BJ (cell line): ENCODE results near the gene ZMAT2. TPM values are rescaled to one million over a fixed set of nuclear protein-coding genes. Genes with fewer than 3 reads are reported as not detected.
"Not testable (repeated sequence)": the region's sequence is repeated elsewhere in the genome, so short reads cannot be mapped to it uniquely, and the experiment has no call there.

Experiments used
- CTCF ChIA-PET: fragments of 350-600 bp; formaldehyde crosslinking; extraction: SDS; loops from one replicate; lab custom pipeline; 2021; ENCODE audit warnings: antibody characterized with exemption, inconsistent platforms; lab: Yijun Ruan, JAX
- POLR2A ChIA-PET: fragments of 300-600 bp; sonication (Branson Sonifier 250); formaldehyde crosslinking; extraction: SDS; loops from one replicate; lab custom pipeline; 2021; ENCODE audit warnings: antibody characterized with exemption; lab: Charles Lee
- DNase-seq: peaks from one replicate; pipeline ENCODE4 v3.0.0-alpha.2; 2011; ENCODE audit warnings: low read depth
- H3K27me3 ChIP-seq: 2 replicates; pipeline ENCODE4 v1.6.0; 2011; ENCODE audit warnings: low read length; ENCODE audit not compliant: control insufficient read depth, insufficient read depth
- H3K36me3 ChIP-seq: 2 replicates; pipeline ENCODE4 v1.5.1; 2011; ENCODE audit warnings: low read length; ENCODE audit not compliant: control insufficient read depth, insufficient read depth
- H3K4me3 ChIP-seq: 2 replicates; pipeline ENCODE4 v1.5.1; 2011; ENCODE audit warnings: low read depth, mild to moderate bottlenecking, control low read depth, low read length
- CTCF ChIP-seq: IDR thresholded peaks from 2 replicates; pipeline ENCODE4 v1.5.1; 2011; ENCODE audit warnings: low read depth, mild to moderate bottlenecking, control low read depth, inconsistent platforms, low read length, moderate library complexity; ENCODE audit not compliant: insufficient read depth
- polyA plus RNA-seq: library from polyadenylated mRNA; depleted of rRNA; stranded (reverse); fragments of >200 nt; gene quantifications from 2 replicates; pipeline ENCODE4 v1.2.3, GENCODE V29; 2011

ZMAT2 gene
- polyA plus RNA-seq, 1 experiment: 23.4 TPM

GRCh38 chr5:140694276-140694675 is 6.0 kb upstream of the ZMAT2 start:
- CTCF ChIA-PET: interaction anchor here (1.0 to 1.6 kb wide), 2 partner anchors 17 to 19 kb away, joined by 3 to 4 read pairs; no protein-coding TSS in a partner anchor
- no peak for DNase-seq
- no peak for TF ChIP-seq CTCF
- Histone ChIP-seq H3K36me3 (peaks cover 24% of the 10 kb centered on the region), H3K4me3 (no peak overlapping the region), H3K27me3 (no peaks in the 10 kb centered on the region)
- POLR2A ChIA-PET: no interaction called here

- CTCF ChIA-PET: interaction anchor here (0.9 kb wide), 1 partner anchor 347 kb away, joined by 3 read pairs; no protein-coding TSS in a partner anchor
- no peak for DNase-seq
- POLR2A ChIA-PET: no interaction called here
- Histone ChIP-seq H3K4me3 (no peak overlapping the region), H3K27me3 (no peaks in the 10 kb centered on the region), H3K36me3 (peaks cover 24% of the 10 kb centered on the region)
- no peak for TF ChIP-seq CTCF
These were observed 3.3 kb upstream of the ZMAT2 start for GRCh38 chr5:140696891-140697492.

GRCh38 chr5:140707812-140708211 is 7.6 kb downstream of the ZMAT2 start:
- DNase-seq: no peak
- POLR2A ChIA-PET: no interaction called here
- CTCF ChIA-PET: no interaction called here
- Histone ChIP-seq H3K27me3 (no peaks in the 10 kb centered on the region), H3K4me3 (no peak overlapping the region), H3K36me3 (peaks cover 15% of the 10 kb centered on the region)
- no peak for TF ChIP-seq CTCF

- POLR2A ChIA-PET, DNase-seq, H3K4me3 ChIP-seq, H3K27me3 ChIP-seq: not testable (repeated sequence)
- CTCF ChIA-PET: interaction anchor here (1.3 to 1.5 kb wide), 2 partner anchors 10 to 357 kb away, joined by 3 to 5 read pairs; no protein-coding TSS in a partner anchor
- peaks cover 12% of the 10 kb centered on the region for H3K36me3 ChIP-seq
These were observed 8.5 kb downstream of the ZMAT2 start for GRCh38 chr5:140708787-140709186.

GRCh38 chr5:140710899-140711552 is 10.8 kb downstream of the ZMAT2 start:
- H3K36me3 ChIP-seq: peaks cover 3% of the 10 kb centered on the region; the same call in 1 of the 2 replicates
- ChIA-PET CTCF (interaction anchor here (0.6 to 1.6 kb wide), 8 partner anchors 9 to 365 kb away, joined by 3 to 5 read pairs (median 3); no protein-coding TSS in a partner anchor), POLR2A (no interaction called here)
- H3K4me3 ChIP-seq: peak overlapping the region; percentile 50
- DNase-seq: peak; percentile 98
- TF ChIP-seq CTCF: no peak
- H3K27me3 ChIP-seq: no peaks in the 10 kb centered on the region
